Stimulated activated CD4-positive, alpha-beta T cell treated with anti-CD3 and anti-CD28 coated beads, TNF-alpha, amount 100 ng/mL, for 1 hour (primary cell): ENCODE measurements around the gene RSPRY1.
"Not testable (repeated sequence)": the region's sequence is repeated elsewhere in the genome, so short reads cannot be mapped to it uniquely, and the experiment has no call there.

Experiments used
- DNase-seq, 3 donors: peaks; one replicate each; pipeline ENCODE4 v3.0.0-alpha.2; 2020; ENCODE audit warnings: low read depth in 3 of 3, low spot score in 1 of 3

RSPRY1 gene

DNA sequence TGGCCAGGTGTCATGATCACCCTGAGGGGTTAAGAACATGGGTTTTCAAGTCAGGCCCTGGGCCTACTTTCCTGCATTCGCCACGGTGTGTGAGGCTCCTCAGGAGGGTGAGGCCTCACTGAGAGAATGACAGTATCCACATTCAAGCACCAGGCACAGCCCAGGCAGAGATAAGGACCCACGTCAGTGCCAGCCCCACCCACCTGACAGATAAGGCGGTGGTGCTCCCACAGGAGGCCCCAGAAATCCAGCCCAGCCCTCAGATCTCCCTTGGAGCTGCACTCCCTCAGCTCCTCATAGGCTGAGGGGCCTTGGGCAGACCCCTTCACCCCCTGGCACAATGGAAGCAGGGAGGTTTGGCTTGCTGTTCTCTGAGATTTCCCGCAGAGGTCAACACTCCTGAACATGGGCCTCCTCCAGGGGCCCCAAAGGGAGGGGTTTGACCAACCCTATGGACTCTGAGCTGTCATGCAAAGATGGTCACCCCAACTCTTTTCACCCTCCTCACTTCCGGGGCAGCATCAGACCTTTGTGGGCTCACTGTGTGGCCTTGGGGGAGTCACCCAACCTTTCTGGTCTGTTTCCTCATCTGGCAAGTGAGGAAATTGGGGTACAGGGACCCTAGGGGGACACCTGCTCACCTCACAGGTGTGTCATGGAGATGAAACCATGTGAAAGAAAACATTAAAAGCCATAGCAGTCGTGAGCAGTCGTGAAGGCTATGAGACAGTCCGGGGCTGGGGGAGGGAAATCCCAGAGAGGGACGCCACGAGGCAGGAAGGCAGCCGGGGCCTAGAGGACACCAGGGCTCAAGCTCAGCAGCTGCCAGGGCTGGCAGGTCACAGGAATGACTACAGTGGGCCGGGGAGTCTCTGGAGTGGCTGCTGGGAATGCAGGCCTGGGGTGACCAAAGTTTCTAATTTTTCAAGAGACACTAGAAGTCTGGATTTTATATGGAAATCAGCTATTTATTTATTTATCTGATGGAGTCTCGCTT is 83.0 kb downstream of the RSPRY1 start:
- no peak for DNase-seq

- no peak for DNase-seq
Observed at GRCh38 chr16:57270221-57271062, 84.3 kb downstream of the RSPRY1 start.

- no peak for DNase-seq
Observed at GRCh38 chr16:57271063-57271345, 84.9 kb downstream of the RSPRY1 start.

- DNase-seq: no peak
Observed at GRCh38 chr16:57271867-57272495, 85.9 kb downstream of the RSPRY1 start.

- no peak for DNase-seq
Observed at GRCh38 chr16:57273359-57273758, 87.2 kb downstream of the RSPRY1 start.

GRCh38 chr16:57273826-57274225 is 87.7 kb downstream of the RSPRY1 start:
- no peak for DNase-seq

DNA sequence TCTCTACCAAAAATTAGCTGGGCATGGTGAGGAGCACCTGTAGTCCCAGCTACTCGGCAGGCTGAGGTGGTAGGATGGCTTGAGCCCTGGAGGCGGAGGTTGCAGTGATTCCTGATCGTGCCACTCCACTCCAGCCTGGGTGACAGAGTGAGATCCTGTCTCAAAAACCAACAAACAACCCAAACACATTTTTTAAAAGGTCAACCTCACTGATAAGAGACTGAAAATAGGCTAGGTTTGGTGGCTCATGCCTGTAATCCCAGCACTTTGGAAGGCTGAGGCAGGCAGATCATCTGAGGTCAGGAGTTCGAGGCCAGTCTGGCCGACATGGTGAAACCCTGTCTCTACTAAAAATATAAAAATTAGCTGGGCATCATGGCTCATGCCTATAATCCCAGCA is 89.8 kb downstream of the RSPRY1 start:
- DNase-seq: not testable (repeated sequence)

GRCh38 chr16:57276596-57276995 is 90.5 kb downstream of the RSPRY1 start:
- DNase-seq: no peak

DNA sequence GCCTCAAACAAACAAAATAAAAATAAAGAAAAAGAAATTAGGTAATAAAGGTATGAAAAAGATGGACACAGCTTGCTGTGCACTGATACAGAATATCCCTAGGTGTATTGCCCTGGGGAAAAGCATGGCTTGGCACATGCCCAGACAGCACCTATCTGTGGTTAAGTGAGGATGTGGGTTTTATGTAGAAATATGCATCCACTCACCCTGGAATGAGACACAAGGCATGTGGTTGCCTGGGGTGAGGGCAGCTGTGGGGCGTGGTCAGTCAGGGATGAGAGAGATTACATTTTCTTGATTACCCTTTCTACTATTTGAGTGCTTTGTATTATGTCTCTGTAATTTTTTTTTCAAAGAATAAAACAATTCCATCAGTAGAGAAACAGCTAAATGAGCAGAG is 91.5 kb downstream of the RSPRY1 start:
- no peak for DNase-seq

GRCh38 chr16:57278494-57278893 is 92.4 kb downstream of the RSPRY1 start:
- no peak for DNase-seq

DNA sequence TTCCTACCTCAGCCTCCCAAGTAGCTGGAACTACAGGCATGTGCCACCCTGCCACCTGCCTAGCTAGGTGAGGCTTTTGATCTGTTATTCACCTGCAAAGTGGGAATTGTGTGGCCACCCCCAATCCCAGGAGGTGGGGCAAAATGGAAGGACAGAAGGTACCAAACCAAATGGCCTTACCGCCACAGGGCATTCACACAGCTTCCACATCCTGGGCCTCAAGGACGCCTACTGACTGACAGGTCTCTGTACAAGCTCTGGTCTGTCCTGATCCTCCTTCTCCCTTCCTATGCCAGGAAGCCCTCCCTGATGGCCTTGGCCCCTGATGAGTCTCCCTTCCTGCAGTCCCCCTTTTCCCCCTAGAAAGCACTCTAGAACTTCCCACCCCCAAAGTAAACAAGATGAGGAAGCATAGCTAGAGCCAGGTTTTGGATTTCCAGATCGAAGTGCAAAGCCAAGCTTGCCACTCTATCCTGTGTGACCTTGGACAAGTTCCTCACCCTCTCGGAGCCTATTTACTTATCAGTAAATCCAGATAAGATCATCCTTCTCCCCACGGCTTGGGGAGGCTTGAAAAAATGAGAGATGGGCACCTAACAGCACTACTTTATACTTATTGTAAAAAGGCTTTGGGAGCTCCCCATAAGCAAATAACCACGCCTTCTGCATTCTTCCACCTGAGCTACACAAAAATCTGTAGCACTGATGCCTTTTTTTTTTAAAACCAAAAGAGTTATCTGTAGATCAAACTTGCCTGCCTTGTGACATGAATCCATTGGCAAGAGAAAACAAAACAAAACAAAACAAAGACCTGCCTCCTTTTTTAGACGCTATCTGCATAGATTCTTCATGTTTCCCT is 93.9 kb downstream of the RSPRY1 start:
- no peak for DNase-seq

GRCh38 chr16:57281791-57282190 is 95.7 kb downstream of the RSPRY1 start:
- no peak for DNase-seq

DNA sequence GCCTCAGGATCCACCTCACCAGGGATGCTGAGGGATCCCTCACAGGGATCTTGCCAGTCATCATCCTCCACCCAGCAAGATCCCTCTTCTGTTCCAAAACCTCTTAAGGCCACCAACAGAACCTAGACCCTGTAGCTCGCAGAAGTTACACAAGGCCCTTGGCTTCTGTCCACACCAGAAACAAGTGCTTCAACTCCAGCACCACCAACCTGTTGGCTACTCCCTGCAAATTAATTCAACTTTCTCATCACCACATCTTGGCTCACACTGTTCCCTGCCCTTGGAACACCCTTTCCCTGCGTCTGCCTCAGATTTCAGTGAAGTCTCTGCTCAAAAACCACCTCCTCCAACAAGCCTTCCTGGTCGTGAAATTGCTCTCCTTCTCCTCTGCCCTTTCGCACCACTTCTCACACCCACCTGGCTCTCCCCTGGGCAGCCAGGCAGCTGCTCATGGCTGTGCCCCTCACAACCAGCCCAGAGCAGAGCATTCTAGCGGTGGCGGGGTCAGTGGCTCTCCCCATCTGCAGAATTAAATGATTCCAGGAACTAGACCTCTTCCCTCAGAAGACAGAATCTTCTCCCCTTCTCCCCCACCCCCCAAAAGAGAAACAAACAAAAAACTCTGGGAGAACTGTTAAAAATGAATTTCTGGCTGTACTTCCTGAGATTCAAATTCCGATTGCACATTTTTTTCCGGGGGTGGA is 96.5 kb downstream of the RSPRY1 start:
- no peak for DNase-seq

DNA sequence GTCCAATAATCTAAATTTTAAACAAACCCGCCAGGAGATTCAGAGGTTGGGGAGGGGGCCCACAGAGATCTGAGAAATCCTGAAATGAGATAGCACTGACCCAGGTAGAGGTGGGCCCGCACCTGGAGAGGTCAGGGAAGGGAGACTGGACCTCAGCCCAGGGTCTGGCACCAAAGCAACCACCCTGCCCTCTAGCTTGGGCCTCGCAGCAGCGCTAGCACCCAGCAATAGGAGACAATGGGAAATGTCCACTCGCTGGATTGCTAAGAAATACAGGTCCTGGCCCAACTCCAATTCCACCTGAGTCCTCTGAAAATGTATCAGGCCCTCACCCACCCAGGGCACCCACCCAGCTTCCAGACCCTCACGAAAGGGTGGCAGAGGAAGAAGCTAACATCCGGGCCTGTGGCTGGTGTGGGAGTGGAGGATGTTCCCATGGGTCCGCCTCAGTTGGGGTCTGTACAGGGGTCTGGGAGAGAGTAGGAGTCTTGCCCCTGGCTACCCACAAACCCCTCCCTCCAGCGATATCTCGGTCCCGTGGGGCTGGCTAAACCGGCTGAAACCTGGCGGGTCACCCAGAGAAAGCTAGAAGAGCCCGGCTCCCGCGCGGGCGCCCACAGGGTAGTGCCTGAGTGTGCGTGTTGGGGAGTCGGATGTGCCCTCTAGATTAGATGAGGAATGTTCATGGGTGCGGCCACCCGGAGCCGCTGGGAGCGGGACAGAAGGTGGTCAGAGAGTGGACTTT is 97.3 kb downstream of the RSPRY1 start:
- no peak for DNase-seq

DNA sequence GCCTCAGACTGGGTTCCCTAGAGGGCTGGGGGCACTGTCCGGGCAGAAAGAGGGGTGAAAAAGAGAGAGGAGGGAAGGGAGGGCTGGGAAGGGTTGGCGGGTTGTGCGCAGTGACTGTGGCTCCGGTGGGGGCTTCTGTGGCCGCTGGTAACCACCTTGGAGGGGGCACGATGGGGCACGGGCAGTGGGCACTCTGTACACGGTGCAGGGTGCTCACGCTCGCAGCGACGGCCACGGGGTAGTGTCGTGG is 97.8 kb downstream of the RSPRY1 start:
- no peak for DNase-seq

DNA sequence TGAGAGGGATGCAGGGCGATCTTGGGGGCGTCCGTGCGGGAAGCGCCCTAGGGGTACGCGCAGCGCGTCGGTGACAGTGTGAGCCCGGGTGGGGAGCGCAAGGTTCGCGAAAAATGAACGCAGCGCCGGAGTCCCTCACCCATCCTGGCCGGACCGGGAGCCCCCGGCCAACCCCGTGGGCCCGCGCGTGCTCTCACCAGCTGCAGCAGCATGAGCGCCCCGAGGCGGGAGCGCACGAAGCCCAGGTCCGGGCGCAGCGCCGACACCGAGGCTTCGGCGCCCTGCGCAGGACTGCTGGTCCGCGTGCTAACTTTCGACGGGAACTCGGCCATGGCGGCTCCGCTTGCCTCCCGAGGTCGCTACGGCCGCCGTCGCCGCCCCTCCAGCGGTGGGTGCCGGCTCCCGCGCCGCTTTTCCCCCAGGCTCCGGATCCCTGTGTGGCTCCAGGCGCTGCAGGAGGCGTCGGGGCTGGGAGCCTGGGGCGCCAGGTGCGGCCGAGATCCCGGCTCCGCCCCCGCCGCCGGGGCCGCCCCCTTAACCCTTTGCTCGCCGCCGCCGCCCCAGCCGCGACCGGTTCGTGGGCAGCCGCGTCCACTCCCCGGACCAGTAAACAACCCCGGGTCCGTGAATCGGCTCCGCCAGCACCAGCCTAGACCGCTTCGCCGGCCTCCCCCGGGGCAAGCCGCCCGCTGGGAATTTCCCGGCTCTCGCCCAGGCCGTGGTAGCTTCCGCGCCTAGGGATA is 98.3 kb downstream of the RSPRY1 start, which contains the start of gene PLLP:
TSS of gene PLLP (minus strand) at position 464 of the 743 bp plus-strand sequence. CDS start at position 332, 132 bp downstream.
- DNase-seq: peak in 1 of 3 donors; percentile 47

- DNase-seq: no peak
Observed at GRCh38 chr16:57284952-57285363, 98.8 kb downstream of the RSPRY1 start.

- no peak for DNase-seq
Observed at GRCh38 chr16:57285379-57285778, 99.2 kb downstream of the RSPRY1 start.
